Mesenchymal stem cell (in vitro differentiated cells and primary cell): ENCODE measurements around the gene CDH1.
A peak's percentile ranks its signal among the peaks of the same experiment; 100 is the strongest.

Experiments used
- DNase-seq: peaks from one replicate; pipeline ENCODE4 v3.0.0-alpha.2; 2013
- H2AFZ ChIP-seq: one replicate; pipeline ENCODE4 v1.6.1; 2013; ENCODE audit warnings: low read depth, mild to moderate bottlenecking, control low read depth, inconsistent platforms, low read length, moderate library complexity
- H2AK5ac ChIP-seq: 2 replicates; pipeline ENCODE4 v1.6.1; 2013; ENCODE audit warnings: low read length, moderate library complexity, mild to moderate bottlenecking, inconsistent platforms; ENCODE audit not compliant: severe bottlenecking
- H2BK120ac ChIP-seq: one replicate; pipeline ENCODE4 v1.6.1; 2013; ENCODE audit warnings: low read depth, mild to moderate bottlenecking, inconsistent platforms, low read length, moderate library complexity
- H2BK12ac ChIP-seq, 2 experiments: one replicate each; pipeline ENCODE4 v1.6.1; 2013; ENCODE audit warnings: inconsistent platforms in 2 of 2, low read length in 2 of 2, mild to moderate bottlenecking in 2 of 2, moderate library complexity in 2 of 2, control low read depth in 1 of 2
- H2BK15ac ChIP-seq: one replicate; pipeline ENCODE4 v1.6.1; 2013; ENCODE audit warnings: mild to moderate bottlenecking, low read depth, inconsistent platforms; ENCODE audit not compliant: poor library complexity, severe bottlenecking
- H2BK5ac ChIP-seq: 2 replicates; pipeline ENCODE4 v1.6.1; 2013; ENCODE audit warnings: low read depth, mild to moderate bottlenecking, low read length, control low read depth, inconsistent platforms; ENCODE audit not compliant: poor library complexity, severe bottlenecking
- H3K14ac ChIP-seq, 2 experiments: one replicate each; pipeline ENCODE4 v1.6.1; 2013; ENCODE audit warnings: inconsistent platforms in 2 of 2, low read length in 2 of 2, control low read depth in 1 of 2, mild to moderate bottlenecking in 1 of 2, moderate library complexity in 1 of 2
- H3K18ac ChIP-seq, 2 experiments: one replicate each; pipeline ENCODE4 v1.6.1; 2013; ENCODE audit warnings: inconsistent platforms in 2 of 2, low read length in 2 of 2, control low read depth in 1 of 2, low read depth in 1 of 2, mild to moderate bottlenecking in 1 of 2
- H3K23ac ChIP-seq, 2 experiments: one replicate each; pipeline ENCODE4 v1.6.1; 2013; ENCODE audit warnings: inconsistent platforms in 2 of 2, low read length in 2 of 2, mild to moderate bottlenecking in 2 of 2, moderate library complexity in 2 of 2, control low read depth in 1 of 2
- H3K27ac ChIP-seq: 2 replicates; pipeline ENCODE4 v1.5.1; 2013; ENCODE audit warnings: mild to moderate bottlenecking, moderate library complexity, low read length, control low read depth, inconsistent platforms; ENCODE audit not compliant: poor library complexity, severe bottlenecking
- H3K27me3 ChIP-seq, 2 experiments: 2 replicates each; pipeline versions ENCODE4 v1.6.1 to v1.7.0; 2013; ENCODE audit warnings: low read length in 2 of 2, mild to moderate bottlenecking in 2 of 2, moderate library complexity in 2 of 2, control low read depth in 1 of 2, inconsistent platforms in 1 of 2; ENCODE audit not compliant: control insufficient read depth in 1 of 2, insufficient read depth in 1 of 2
- H3K36me3 ChIP-seq, 2 experiments: 2 replicates each; pipeline versions ENCODE4 v1.6.1 to v1.7.0; 2013; ENCODE audit warnings: low read length in 2 of 2, control low read depth in 1 of 2, inconsistent platforms in 1 of 2, low read depth in 1 of 2, mild to moderate bottlenecking in 1 of 2; ENCODE audit not compliant: insufficient read depth in 2 of 2, control insufficient read depth in 1 of 2
- H3K4ac ChIP-seq, 2 experiments: one replicate each; pipeline ENCODE4 v1.6.1; 2013; ENCODE audit warnings: inconsistent platforms in 2 of 2, low read length in 2 of 2, mild to moderate bottlenecking in 2 of 2, moderate library complexity in 2 of 2, control low read depth in 1 of 2, low read depth in 1 of 2
- H3K4me1 ChIP-seq: 2 replicates; pipeline ENCODE4 v1.6.1; 2013; ENCODE audit warnings: low read depth, low read length, control low read depth; ENCODE audit not compliant: control insufficient read depth, insufficient read depth
- H3K4me2 ChIP-seq: 2 replicates; pipeline ENCODE4 v1.6.1; 2013; ENCODE audit warnings: low read length, mild to moderate bottlenecking, inconsistent platforms; ENCODE audit not compliant: poor library complexity, severe bottlenecking
- H3K4me3 ChIP-seq, 2 experiments: 2 replicates each; pipeline versions ENCODE4 v1.5.1 to v1.7.0; 2013; ENCODE audit warnings: low read length in 2 of 2, mild to moderate bottlenecking in 2 of 2, control low read depth in 1 of 2, low read depth in 1 of 2; ENCODE audit not compliant: insufficient read depth in 1 of 2
- H3K79me1 ChIP-seq: replicated peaks from 2 replicates; pipeline ENCODE4 v1.6.1; 2013; ENCODE audit warnings: mild to moderate bottlenecking, control low read depth, low read length, inconsistent platforms; ENCODE audit not compliant: poor library complexity, severe bottlenecking
- H3K9ac ChIP-seq: 2 replicates; pipeline ENCODE4 v1.7.0; 2013; ENCODE audit warnings: mild to moderate bottlenecking, low read length, moderate library complexity
- H3K9me3 ChIP-seq: 2 replicates; pipeline ENCODE4 v1.7.0; 2013; ENCODE audit warnings: mild to moderate bottlenecking, low read length; ENCODE audit not compliant: control insufficient read depth
- H4K8ac ChIP-seq: one replicate; pipeline ENCODE4 v1.6.1; 2013; ENCODE audit warnings: inconsistent platforms, mild to moderate bottlenecking, low read length, moderate library complexity
- H4K91ac ChIP-seq: one replicate; pipeline ENCODE4 v1.6.1; 2013; ENCODE audit warnings: mild to moderate bottlenecking, low read length, inconsistent platforms
- WGBS: methylation state at CpG from one replicate; pipeline ENCODE4 v1.1.7; 2013; ENCODE audit warnings: mixed read lengths; 5-methylcytosine and 5-hydroxymethylcytosine counted together

Gene CDH1

GRCh38 chr16:68707340-68708152 is 29.5 kb upstream of the CDH1 start:
- no peak overlapping the region for H3K18ac ChIP-seq
- no peak overlapping the region for H3K4me2 ChIP-seq
- H3K79me1 ChIP-seq: no peaks in the 10 kb centered on the region
- H3K9ac ChIP-seq: no peak overlapping the region
- no peaks in the 10 kb centered on the region for H3K36me3 ChIP-seq
- H3K9me3 ChIP-seq: no peaks in the 10 kb centered on the region
- no peak overlapping the region for H3K4me3 ChIP-seq
- no peak overlapping the region for H3K4ac ChIP-seq
- H3K23ac ChIP-seq: no peak overlapping the region
- peak overlapping the region; percentile 11 to 22 for H2BK12ac ChIP-seq
- H2BK120ac ChIP-seq: no peak overlapping the region
- 33% methylated on average over 27 of the region's 27 CpGs for WGBS
- H2BK15ac ChIP-seq: no peak overlapping the region
- peak overlapping the region; percentile 58 for H2BK5ac ChIP-seq
- peaks cover 0 to 28% of the 10 kb centered on the region in 2 experiments for H3K27me3 ChIP-seq
- peak overlapping the region; percentile 92 for H3K27ac ChIP-seq
- peak; percentile 61 for DNase-seq
- peak overlapping the region; percentile 36 for H2AFZ ChIP-seq
- H3K4me1 ChIP-seq: peaks cover 22% of the 10 kb centered on the region
- H3K14ac ChIP-seq: no peak overlapping the region
- peak overlapping the region; percentile 71 for H2AK5ac ChIP-seq
- H4K91ac ChIP-seq: no peak overlapping the region
- H4K8ac ChIP-seq: no peak overlapping the region

GRCh38 chr16:68710211-68710610 is 26.9 kb upstream of the CDH1 start:
- H3K18ac ChIP-seq: no peak overlapping the region
- no peak overlapping the region for H2BK5ac ChIP-seq
- H3K9me3 ChIP-seq: no peaks in the 10 kb centered on the region
- H3K4me3 ChIP-seq: no peak overlapping the region
- H4K91ac ChIP-seq: no peak overlapping the region
- H2AFZ ChIP-seq: no peak overlapping the region
- H2AK5ac ChIP-seq: no peak overlapping the region
- WGBS: 94% methylated on average over 5 of the region's 5 CpGs
- no peak for DNase-seq
- H3K14ac ChIP-seq: no peak overlapping the region
- H3K27me3 ChIP-seq: peaks cover 0 to 29% of the 10 kb centered on the region in 2 experiments
- H3K4me2 ChIP-seq: no peak overlapping the region
- no peak overlapping the region for H2BK12ac ChIP-seq
- H3K4me1 ChIP-seq: peaks cover 26% of the 10 kb centered on the region
- no peak overlapping the region for H3K4ac ChIP-seq
- H3K9ac ChIP-seq: no peak overlapping the region
- no peaks in the 10 kb centered on the region for H3K36me3 ChIP-seq
- H3K27ac ChIP-seq: no peak overlapping the region
- H2BK120ac ChIP-seq: no peak overlapping the region
- H2BK15ac ChIP-seq: no peak overlapping the region
- no peak overlapping the region for H3K23ac ChIP-seq
- H4K8ac ChIP-seq: no peak overlapping the region
- no peaks in the 10 kb centered on the region for H3K79me1 ChIP-seq

GRCh38 chr16:68711421-68712139 is 25.5 kb upstream of the CDH1 start:
- Histone ChIP-seq H3K23ac (no peak overlapping the region), H3K4ac (no peak overlapping the region), H4K8ac (no peak overlapping the region), H3K18ac (no peak overlapping the region), H2BK15ac (no peak overlapping the region), H3K9ac (no peak overlapping the region), H4K91ac (no peak overlapping the region), H3K36me3 (no peaks in the 10 kb centered on the region), H2BK12ac (no peak overlapping the region), H2AFZ (no peak overlapping the region), H3K27ac (no peak overlapping the region), H3K27me3 (peaks cover 0 to 28% of the 10 kb centered on the region in 2 experiments), H2BK5ac (no peak overlapping the region), H2BK120ac (no peak overlapping the region), H3K14ac (no peak overlapping the region), H2AK5ac (peak overlapping the region; percentile 15), H3K4me1 (peaks cover 32% of the 10 kb centered on the region), H3K9me3 (no peaks in the 10 kb centered on the region), H3K4me2 (no peak overlapping the region), H3K4me3 (no peak overlapping the region), H3K79me1 (no peaks in the 10 kb centered on the region)
- DNase-seq: no peak
- WGBS: 78% methylated on average over 12 of the region's 14 CpGs

GRCh38 chr16:68713361-68713760 is 23.7 kb upstream of the CDH1 start:
- no peak overlapping the region for H3K27ac ChIP-seq
- no peak overlapping the region for H4K91ac ChIP-seq
- H2BK5ac ChIP-seq: no peak overlapping the region
- no peak overlapping the region for H3K4ac ChIP-seq
- no peak overlapping the region for H3K18ac ChIP-seq
- 68% methylated on average over 6 of the region's 6 CpGs for WGBS
- H3K4me2 ChIP-seq: no peak overlapping the region
- no peaks in the 10 kb centered on the region for H3K79me1 ChIP-seq
- no peak overlapping the region for H2BK12ac ChIP-seq
- no peak overlapping the region for H2AFZ ChIP-seq
- no peak overlapping the region for H3K9ac ChIP-seq
- H2BK15ac ChIP-seq: no peak overlapping the region
- peaks cover 0 to 28% of the 10 kb centered on the region in 2 experiments for H3K27me3 ChIP-seq
- peak overlapping the region; percentile 29 for H2AK5ac ChIP-seq
- H4K8ac ChIP-seq: no peak overlapping the region
- peaks cover 18% of the 10 kb centered on the region for H3K4me1 ChIP-seq
- H3K14ac ChIP-seq: no peak overlapping the region
- no peaks in the 10 kb centered on the region for H3K9me3 ChIP-seq
- no peak overlapping the region for H3K4me3 ChIP-seq
- no peak overlapping the region for H2BK120ac ChIP-seq
- DNase-seq: no peak
- no peaks in the 10 kb centered on the region for H3K36me3 ChIP-seq
- H3K23ac ChIP-seq: no peak overlapping the region
